HepG2 (cell line): ENCODE data around the gene GBX1. TPM values are rescaled to one million over a fixed set of nuclear protein-coding genes. Genes with fewer than 3 reads are reported as not detected.

ENCODE experiments used
- ASH2L ChIP-seq: fragments of 300-600, 200-600 bp; sonication (generic); IDR thresholded peaks from 2 replicates; pipeline ENCODE4 v1.7.0; 2017; ENCODE audit warnings: low read depth, mild to moderate bottlenecking, moderate library complexity, mixed read lengths, low read length; ENCODE audit not compliant: insufficient read length
- HMG20A ChIP-seq: IDR thresholded peaks from 2 replicates; pipeline ENCODE4 v1.6.1; 2016; ENCODE audit warnings: borderline replicate concordance
- MTA3 ChIP-seq: sonication (generic); formaldehyde crosslinking; IDR thresholded peaks from 2 replicates; pipeline ENCODE4 v1.4.0; 2020; ENCODE audit warnings: missing genetic modification reagents
- PAF1 ChIP-seq: IDR thresholded peaks from 2 replicates; pipeline ENCODE4 v1.6.1; 2016; ENCODE audit warnings: missing genetic modification reagents, missing compliant biosample characterization
- ZNF724P ChIP-seq: sonication (generic); formaldehyde crosslinking; IDR thresholded peaks from 2 replicates; pipeline ENCODE4 v1.8.0; 2022; ENCODE audit warnings: missing genetic modification reagents, borderline replicate concordance
- ZNF878 ChIP-seq: sonication (generic); formaldehyde crosslinking; IDR thresholded peaks from 2 replicates; pipeline ENCODE4 v1.8.1; 2023; ENCODE audit warnings: mild to moderate bottlenecking, missing genetic modification reagents, moderate library complexity
- polyA plus RNA-seq, 8 experiments: library from polyadenylated mRNA; depleted of rRNA in 3 of 8; stranded (reverse) in 7 of 8; unstranded in 1 of 8; fragments of >200 nt; fragmentation: Illumina TruSeq in 4 of 8; extraction: Trizol in 4 of 8; gene quantifications; 2 replicates each; pipeline versions ENCODE4 v1.2.1 to v1.2.3, GENCODE V29; 2011 to 2016; ENCODE audit warnings: low read depth in 4 of 8, missing spikeins in 1 of 8, mixed read lengths in 1 of 8; ENCODE audit not compliant: insufficient read depth in 1 of 8
- total RNA-seq, 5 experiments: library from RNA; depleted of rRNA; stranded (reverse); fragments of >200 nt; fragmentation: Illumina TruSeq; extraction: Trizol; gene quantifications; 2 replicates each; pipeline ENCODE4 v1.2.3, GENCODE V29; 2016; ENCODE audit warnings: low read depth in 1 of 5
- TF ChIP-seq, protein P1 (sequence below): sonication (generic); formaldehyde crosslinking; IDR thresholded peaks from 2 replicates; pipeline ENCODE4 v1.8.0; 2022; ENCODE audit warnings: missing genetic modification reagents, low read depth, mild to moderate bottlenecking, borderline replicate concordance
- TF ChIP-seq, protein P2 (sequence below): sonication (generic); formaldehyde crosslinking; IDR thresholded peaks from one replicate; pipeline ENCODE4 v1.5.1; 2020; ENCODE audit warnings: mild to moderate bottlenecking, missing genetic modification reagents; ENCODE audit errors: not compliant biosample characterization
- TF ChIP-seq, protein P3 (sequence below): sonication (generic); formaldehyde crosslinking; IDR thresholded peaks from 2 replicates; pipeline ENCODE4 v1.9.0; 2021; ENCODE audit warnings: missing genetic modification reagents, borderline replicate concordance
- TF ChIP-seq, protein P4 (sequence below), 2 experiments: sonication (generic) in 1 of 2; formaldehyde crosslinking in 1 of 2; IDR thresholded peaks; 2 replicates each; pipeline versions ENCODE4 v1.4.0 to v1.6.1; 2016 to 2020; ENCODE audit warnings: borderline replicate concordance in 1 of 2, low read depth in 1 of 2, mild to moderate bottlenecking in 1 of 2, missing genetic modification reagents in 1 of 2

Gene GBX1
- total and polyA plus RNA-seq, 2 of the 13 experiments (the other 11 are each of a cell fraction or from before 2014, with no cell fraction given) = not detected

DNA sequence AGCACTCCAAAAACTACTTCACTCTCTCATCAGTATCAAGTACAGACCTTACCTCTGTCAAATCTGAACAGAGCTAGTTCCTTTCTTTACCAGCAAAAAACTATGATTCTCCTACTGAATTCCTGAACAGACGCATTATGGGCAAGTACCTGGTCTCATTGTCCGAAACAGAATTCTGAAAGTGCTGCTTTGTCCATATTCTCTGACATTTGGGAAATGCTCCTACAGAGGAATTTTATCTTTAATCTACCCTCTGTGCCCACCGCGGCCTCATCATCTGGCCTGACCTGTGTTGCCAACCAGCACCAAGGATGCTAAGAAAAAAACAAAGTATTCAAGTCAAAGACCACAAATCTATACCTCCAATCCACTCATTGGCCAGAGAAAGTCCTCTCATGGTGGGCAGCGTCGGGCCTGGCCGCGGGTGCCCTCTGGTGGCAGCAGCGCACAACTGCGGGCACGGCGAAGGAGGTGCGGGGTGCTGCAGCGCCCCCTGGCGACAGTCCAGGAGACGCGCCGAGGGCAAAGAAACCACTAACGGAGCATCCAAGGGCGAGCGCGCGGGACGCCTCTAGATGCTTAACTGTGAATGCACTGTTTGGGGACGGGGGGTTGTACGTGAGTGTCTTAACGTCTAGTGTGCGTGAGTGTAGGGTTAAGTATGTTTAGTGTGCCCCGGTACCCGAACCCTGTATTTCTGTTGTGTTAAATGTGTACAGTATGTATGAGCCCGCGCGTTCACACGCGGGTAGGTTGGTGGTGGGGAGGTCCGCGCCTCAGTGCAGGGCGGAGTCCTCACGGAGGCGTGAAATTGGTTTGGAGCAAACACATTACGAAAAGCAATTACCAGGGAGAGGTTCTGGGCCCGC, 5.0 kb upstream of the GBX1 start (continued):
- TF ChIP-seq, protein P1, sequence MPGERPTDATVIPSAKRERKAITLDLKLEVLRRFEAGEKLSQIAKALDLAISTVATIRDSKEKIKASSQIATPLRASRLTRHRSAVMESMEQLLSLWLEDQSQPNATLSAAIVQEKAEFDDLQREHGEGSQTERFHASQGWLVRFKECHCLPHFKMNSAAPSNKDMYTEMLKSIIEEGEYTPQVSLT = no peak
- TF ChIP-seq HMG20A (CRISPR knock-in tag) (0 out of 2 replicates have a peak, but pooled peaks have one; percentile 11), ASH2L (no peak), ZNF878 (CRISPR knock-in tag) (no peak), PAF1 (CRISPR knock-in tag) (no peak), ZNF724P (CRISPR knock-in tag) (no peak), MTA3 (CRISPR knock-in tag) (no peak)
- TF ChIP-seq, protein P2, sequence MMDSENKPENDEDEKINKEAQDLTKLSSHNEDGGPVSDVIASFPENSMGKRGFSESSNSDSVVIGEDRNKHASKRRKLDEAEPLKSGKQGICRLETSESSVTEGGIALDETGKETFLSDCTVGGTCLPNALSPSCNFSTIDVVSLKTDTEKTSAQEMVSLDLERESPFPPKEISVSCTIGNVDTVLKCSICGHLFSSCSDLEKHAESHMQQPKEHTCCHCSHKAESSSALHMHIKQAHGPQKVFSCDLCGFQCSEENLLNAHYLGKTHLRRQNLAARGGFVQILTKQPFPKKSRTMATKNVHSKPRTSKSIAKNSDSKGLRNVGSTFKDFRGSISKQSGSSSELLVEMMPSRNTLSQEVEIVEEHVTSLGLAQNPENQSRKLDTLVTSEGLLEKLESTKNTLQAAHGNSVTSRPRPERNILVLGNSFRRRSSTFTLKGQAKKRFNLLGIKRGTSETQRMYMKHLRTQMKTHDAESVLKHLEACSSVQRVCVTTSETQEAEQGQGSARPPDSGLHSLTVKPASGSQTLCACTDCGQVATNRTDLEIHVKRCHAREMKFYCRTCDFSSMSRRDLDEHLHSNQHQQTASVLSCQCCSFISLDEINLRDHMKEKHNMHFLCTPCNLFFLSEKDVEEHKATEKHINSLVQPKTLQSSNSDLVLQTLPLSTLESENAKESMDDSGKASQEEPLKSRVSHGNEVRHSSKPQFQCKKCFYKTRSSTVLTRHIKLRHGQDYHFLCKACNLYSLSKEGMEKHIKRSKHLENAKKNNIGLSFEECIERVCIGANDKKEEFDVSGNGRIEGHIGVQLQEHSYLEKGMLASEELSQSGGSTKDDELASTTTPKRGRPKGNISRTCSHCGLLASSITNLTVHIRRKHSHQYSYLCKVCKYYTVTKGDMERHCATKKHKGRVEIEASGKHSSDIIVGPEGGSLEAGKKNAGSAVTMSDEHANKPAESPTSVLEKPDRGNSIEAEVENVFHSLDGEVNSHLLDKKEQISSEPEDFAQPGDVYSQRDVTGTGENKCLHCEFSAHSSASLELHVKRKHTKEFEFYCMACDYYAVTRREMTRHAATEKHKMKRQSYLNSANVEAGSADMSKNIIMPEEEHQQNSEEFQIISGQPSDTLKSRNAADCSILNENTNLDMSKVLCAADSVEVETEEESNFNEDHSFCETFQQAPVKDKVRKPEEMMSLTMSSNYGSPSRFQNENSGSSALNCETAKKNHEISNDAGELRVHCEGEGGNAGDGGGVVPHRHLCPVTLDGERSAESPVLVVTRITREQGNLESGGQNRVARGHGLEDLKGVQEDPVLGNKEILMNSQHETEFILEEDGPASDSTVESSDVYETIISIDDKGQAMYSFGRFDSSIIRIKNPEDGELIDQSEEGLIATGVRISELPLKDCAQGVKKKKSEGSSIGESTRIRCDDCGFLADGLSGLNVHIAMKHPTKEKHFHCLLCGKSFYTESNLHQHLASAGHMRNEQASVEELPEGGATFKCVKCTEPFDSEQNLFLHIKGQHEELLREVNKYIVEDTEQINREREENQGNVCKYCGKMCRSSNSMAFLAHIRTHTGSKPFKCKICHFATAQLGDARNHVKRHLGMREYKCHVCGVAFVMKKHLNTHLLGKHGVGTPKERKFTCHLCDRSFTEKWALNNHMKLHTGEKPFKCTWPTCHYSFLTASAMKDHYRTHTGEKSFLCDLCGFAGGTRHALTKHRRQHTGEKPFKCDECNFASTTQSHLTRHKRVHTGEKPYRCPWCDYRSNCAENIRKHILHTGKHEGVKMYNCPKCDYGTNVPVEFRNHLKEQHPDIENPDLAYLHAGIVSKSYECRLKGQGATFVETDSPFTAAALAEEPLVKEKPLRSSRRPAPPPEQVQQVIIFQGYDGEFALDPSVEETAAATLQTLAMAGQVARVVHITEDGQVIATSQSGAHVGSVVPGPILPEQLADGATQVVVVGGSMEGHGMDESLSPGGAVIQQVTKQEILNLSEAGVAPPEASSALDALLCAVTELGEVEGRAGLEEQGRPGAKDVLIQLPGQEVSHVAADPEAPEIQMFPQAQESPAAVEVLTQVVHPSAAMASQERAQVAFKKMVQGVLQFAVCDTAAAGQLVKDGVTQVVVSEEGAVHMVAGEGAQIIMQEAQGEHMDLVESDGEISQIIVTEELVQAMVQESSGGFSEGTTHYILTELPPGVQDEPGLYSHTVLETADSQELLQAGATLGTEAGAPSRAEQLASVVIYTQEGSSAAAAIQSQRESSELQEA (CRISPR knock-in tag) = peak; percentile 43
- TF ChIP-seq, protein P3, sequence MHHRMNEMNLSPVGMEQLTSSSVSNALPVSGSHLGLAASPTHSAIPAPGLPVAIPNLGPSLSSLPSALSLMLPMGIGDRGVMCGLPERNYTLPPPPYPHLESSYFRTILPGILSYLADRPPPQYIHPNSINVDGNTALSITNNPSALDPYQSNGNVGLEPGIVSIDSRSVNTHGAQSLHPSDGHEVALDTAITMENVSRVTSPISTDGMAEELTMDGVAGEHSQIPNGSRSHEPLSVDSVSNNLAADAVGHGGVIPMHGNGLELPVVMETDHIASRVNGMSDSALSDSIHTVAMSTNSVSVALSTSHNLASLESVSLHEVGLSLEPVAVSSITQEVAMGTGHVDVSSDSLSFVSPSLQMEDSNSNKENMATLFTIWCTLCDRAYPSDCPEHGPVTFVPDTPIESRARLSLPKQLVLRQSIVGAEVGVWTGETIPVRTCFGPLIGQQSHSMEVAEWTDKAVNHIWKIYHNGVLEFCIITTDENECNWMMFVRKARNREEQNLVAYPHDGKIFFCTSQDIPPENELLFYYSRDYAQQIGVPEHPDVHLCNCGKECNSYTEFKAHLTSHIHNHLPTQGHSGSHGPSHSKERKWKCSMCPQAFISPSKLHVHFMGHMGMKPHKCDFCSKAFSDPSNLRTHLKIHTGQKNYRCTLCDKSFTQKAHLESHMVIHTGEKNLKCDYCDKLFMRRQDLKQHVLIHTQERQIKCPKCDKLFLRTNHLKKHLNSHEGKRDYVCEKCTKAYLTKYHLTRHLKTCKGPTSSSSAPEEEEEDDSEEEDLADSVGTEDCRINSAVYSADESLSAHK = no peak
- TF ChIP-seq, protein P4, sequence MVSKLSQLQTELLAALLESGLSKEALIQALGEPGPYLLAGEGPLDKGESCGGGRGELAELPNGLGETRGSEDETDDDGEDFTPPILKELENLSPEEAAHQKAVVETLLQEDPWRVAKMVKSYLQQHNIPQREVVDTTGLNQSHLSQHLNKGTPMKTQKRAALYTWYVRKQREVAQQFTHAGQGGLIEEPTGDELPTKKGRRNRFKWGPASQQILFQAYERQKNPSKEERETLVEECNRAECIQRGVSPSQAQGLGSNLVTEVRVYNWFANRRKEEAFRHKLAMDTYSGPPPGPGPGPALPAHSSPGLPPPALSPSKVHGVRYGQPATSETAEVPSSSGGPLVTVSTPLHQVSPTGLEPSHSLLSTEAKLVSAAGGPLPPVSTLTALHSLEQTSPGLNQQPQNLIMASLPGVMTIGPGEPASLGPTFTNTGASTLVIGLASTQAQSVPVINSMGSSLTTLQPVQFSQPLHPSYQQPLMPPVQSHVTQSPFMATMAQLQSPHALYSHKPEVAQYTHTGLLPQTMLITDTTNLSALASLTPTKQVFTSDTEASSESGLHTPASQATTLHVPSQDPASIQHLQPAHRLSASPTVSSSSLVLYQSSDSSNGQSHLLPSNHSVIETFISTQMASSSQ (IDR thresholded peaks at IDR 0.05; ENCODE audit: low read depth) = no peak
- TF ChIP-seq, protein P4 (CRISPR knock-in tag; IDR thresholded peaks at IDR 0.05; ENCODE audit: borderline replicate concordance) = no peak
